Mesothelial cell of epicardium (in vitro differentiated cells): Measurements from ENCODE around the gene ZNF592. TPM values are rescaled to one million over a fixed set of nuclear protein-coding genes. Genes with fewer than 3 reads are reported as not detected.

Experiments
- DNase-seq, 2 experiments: peaks; one replicate each; pipeline ENCODE4 v3.0.0; 2021; ENCODE audit warnings: low spot score in 2 of 2; ENCODE audit not compliant: unreplicated experiment in 2 of 2
- H3K27ac Mint-ChIP-seq: 2 replicates; pipeline ENCODE4 v1.8.0; 2021; ENCODE audit warnings: mixed read lengths
- H3K27me3 Mint-ChIP-seq: 2 replicates; pipeline ENCODE4 v1.8.0; 2021; ENCODE audit warnings: low read depth, mixed read lengths
- H3K36me3 Mint-ChIP-seq: 2 replicates; pipeline ENCODE4 v1.8.0; 2021; ENCODE audit warnings: mixed read lengths
- H3K4me1 Mint-ChIP-seq: 2 replicates; pipeline ENCODE4 v1.8.0; 2021; ENCODE audit warnings: mixed read lengths
- H3K4me3 Mint-ChIP-seq: 2 replicates; pipeline ENCODE4 v1.8.0; 2021; ENCODE audit warnings: mild to moderate bottlenecking, moderate library complexity, mixed read lengths
- H3K9me3 Mint-ChIP-seq: 2 replicates; pipeline ENCODE4 v1.8.0; 2021; ENCODE audit warnings: mixed read lengths
- CTCF ChIP-seq: fragments of 200-600 bp; sonication (generic); IDR thresholded peaks from one replicate; pipeline ENCODE4 v1.5.0; 2021; ENCODE audit warnings: antibody characterized with exemption; ENCODE audit not compliant: unreplicated experiment
- total RNA-seq: library from RNA; stranded (reverse); gene quantifications from 3 replicates; pipeline ENCODE4 v1.2.1, GENCODE V29; 2021

The ZNF592 gene
- total RNA-seq, 1 donor from 2014 or later = 32.8 TPM

GRCh38 chr15:84736375-84736774, 12.0 kb upstream of the ZNF592 start:
- Mint-ChIP-seq H3K4me1 (peaks cover 25% of the 10 kb centered on the region), H3K4me3 (no peak overlapping the region), H3K27ac (peak overlapping the region; percentile 35)

GRCh38 chr15:84737005-84737404, 11.4 kb upstream of the ZNF592 start:
- Mint-ChIP-seq H3K9me3 (no peaks in the 10 kb centered on the region), H3K4me3 (no peak overlapping the region), H3K27ac (peak overlapping the region; percentile 90), H3K4me1 (peaks cover 25% of the 10 kb centered on the region), H3K27me3 (no peaks in the 10 kb centered on the region), H3K36me3 (no peaks in the 10 kb centered on the region)
- DNase-seq = no peak
- no peak for TF ChIP-seq CTCF

More at GRCh38 chr15:84736375-84736774, 12.0 kb upstream of the ZNF592 start:
- Mint-ChIP-seq H3K27me3 (no peaks in the 10 kb centered on the region), H3K9me3 (no peaks in the 10 kb centered on the region), H3K36me3 (no peaks in the 10 kb centered on the region)
- DNase-seq = no peak
- no peak for TF ChIP-seq CTCF

DNA sequence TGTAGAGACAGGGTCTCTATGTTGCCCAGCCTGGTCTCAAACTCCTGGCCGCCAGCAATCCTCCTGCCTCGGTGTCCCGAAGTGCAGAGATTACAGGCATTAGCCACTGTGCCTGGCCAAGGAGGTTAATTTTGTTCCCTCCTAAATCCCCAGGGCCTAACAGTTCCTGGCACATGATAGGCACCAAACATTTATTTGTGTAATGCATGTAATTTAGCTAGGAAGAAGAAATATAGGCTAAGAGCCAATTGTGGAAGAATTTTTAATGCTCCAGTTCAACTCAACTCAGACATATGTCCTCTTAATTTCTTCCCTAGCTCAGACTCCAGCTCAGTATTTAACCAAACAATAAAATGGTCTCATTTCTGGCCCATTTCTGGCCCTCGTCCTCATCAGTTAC, 7.7 kb upstream of the ZNF592 start:
- no peaks in the 10 kb centered on the region for H3K27me3 Mint-ChIP-seq
- H3K4me1 Mint-ChIP-seq = peaks cover 15% of the 10 kb centered on the region
- no peaks in the 10 kb centered on the region for H3K36me3 Mint-ChIP-seq
- TF ChIP-seq CTCF = no peak
- no peaks in the 10 kb centered on the region for H3K9me3 Mint-ChIP-seq
- H3K27ac Mint-ChIP-seq = no peak overlapping the region
- DNase-seq = no peak
- no peak overlapping the region for H3K4me3 Mint-ChIP-seq

GRCh38 chr15:84741121-84741520, 7.3 kb upstream of the ZNF592 start:
- TF ChIP-seq CTCF = no peak
- DNase-seq = no peak
- Mint-ChIP-seq H3K4me1 (peaks cover 16% of the 10 kb centered on the region), H3K27me3 (no peaks in the 10 kb centered on the region), H3K4me3 (no peak overlapping the region), H3K9me3 (no peaks in the 10 kb centered on the region), H3K27ac (no peak overlapping the region), H3K36me3 (no peaks in the 10 kb centered on the region)

GRCh38 chr15:84747416-84748273, 747 bp upstream of the ZNF592 start:
- peak; percentile 47 to 77 for DNase-seq
- peak overlapping the region; percentile 95 for H3K27ac Mint-ChIP-seq

More at GRCh38 chr15:84747416-84748273, 747 bp upstream of the ZNF592 start:
- H3K36me3 Mint-ChIP-seq = no peaks in the 10 kb centered on the region
- no peak for TF ChIP-seq CTCF
- H3K9me3 Mint-ChIP-seq = no peaks in the 10 kb centered on the region
- H3K4me3 Mint-ChIP-seq = peak overlapping the region; percentile 81
- peaks cover 44% of the 10 kb centered on the region for H3K4me1 Mint-ChIP-seq
- H3K27me3 Mint-ChIP-seq = no peaks in the 10 kb centered on the region
